GM10266 (cell line): ENCODE measurements around the gene F5.

Source experiments
- DNase-seq: peaks from one replicate; pipeline ENCODE4 v3.0.0; 2012; ENCODE audit errors: extremely low spot score
- CTCF ChIP-seq: IDR thresholded peaks from 2 replicates; pipeline ENCODE4 v1.5.1; 2012; ENCODE audit warnings: mild to moderate bottlenecking, low read depth; ENCODE audit not compliant: control insufficient read depth, insufficient read depth; ENCODE audit errors: missing control alignments

Gene F5

GRCh38 chr1:169565335-169566271, 20.7 kb downstream of the F5 start:
- no peak for DNase-seq
- TF ChIP-seq CTCF = no peak

DNA sequence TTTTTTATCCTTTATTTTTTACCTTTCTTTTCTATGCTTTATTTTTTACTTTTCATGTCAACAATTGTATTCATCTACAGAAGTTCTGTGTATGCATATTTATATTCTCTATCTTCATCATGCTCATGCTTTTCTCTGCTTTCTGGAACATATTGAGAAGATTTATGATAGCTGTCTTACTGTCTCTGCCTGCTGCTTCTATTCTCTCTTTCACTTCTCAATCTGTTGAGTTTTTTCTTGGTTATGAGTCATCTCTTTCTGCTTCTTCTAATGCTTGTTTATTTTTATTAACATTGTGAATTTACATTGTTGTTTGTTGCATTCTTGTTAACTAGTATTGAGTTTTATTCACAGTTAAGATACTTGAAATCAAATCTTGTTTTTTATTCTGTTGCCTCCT, 22.6 kb downstream of the F5 start:
- TF ChIP-seq CTCF = no peak
- DNase-seq = no peak

DNA sequence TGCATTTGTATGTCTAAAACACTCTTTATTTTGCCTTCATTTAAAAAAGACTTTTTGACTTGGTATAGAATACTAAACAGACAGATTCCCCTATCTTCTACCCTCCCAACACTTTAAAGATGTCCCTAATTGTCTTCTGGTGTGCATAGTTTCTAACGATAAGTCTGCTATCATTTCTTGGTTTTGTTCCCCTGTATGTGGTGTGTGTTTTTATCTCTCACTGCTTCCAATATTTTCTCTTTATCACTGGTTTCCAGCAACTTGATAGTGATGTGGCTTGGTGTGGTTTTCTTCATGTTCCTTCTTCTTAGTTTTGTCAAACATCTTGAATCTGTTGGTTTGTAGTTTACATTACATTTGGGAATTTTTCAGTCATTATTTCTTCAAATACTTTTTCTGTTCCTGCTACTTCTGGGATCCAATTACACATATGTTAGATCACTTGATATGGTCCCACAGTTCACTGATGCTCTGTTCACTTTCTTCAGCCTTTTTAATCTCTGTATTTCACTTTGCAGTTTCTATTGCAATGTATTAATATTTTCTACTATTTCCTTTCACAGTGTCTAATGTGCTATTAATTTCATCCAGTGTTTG, 23.2 kb downstream of the F5 start:
- no peak for TF ChIP-seq CTCF
- DNase-seq = no peak

- no peak for DNase-seq
- no peak for TF ChIP-seq CTCF
These were observed 24.6 kb downstream of the F5 start for GRCh38 chr1:169561692-169562091.

GRCh38 chr1:169557131-169557530, 29.1 kb downstream of the F5 start:
- DNase-seq = no peak
- TF ChIP-seq CTCF = no peak

DNA sequence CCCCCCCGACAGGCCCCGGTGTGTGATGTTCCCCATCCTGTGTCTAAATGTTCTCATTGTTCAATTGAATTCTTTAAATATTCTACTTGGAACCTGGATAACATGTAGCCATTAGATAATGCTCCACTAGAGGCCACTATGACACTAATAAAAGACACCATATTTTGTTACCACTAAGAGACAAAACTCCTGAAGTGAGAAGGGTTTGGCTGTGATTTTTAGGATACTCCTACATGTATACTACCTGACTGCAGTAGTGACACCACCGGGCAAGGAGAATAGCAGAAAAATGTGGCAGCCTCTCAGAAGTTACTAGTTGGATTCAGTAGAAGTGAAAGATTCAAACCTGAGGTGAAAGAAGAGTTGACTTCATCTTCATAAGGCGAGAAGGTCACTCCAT, 36.0 kb downstream of the F5 start:
- DNase-seq = peak; percentile 19
- TF ChIP-seq CTCF = peak; percentile 58

- no peak for DNase-seq
- no peak for TF ChIP-seq CTCF
These were observed 38.0 kb downstream of the F5 start for GRCh38 chr1:169548282-169548681.
